Kidney epithelial cell (primary cell): ENCODE results near the gene UNC13A. TPM values are rescaled to one million over a fixed set of nuclear protein-coding genes. Genes with fewer than 3 reads are reported as not detected.

Experiments used
- DNase-seq: peaks from one replicate; pipeline ENCODE4 v3.0.0-alpha.2; 2010; ENCODE audit warnings: low read depth
- H3K27me3 ChIP-seq: 2 replicates; pipeline ENCODE4 v1.6.0; 2011; ENCODE audit warnings: low read length; ENCODE audit not compliant: control insufficient read depth, insufficient read depth
- H3K36me3 ChIP-seq: 2 replicates; pipeline ENCODE4 v1.5.1; 2011; ENCODE audit warnings: low read length; ENCODE audit not compliant: control insufficient read depth, insufficient read depth
- H3K4me3 ChIP-seq: 2 replicates; pipeline ENCODE4 v1.5.1; 2011; ENCODE audit warnings: low read depth, mild to moderate bottlenecking, control low read depth, low read length
- total RNA-seq: library from RNA; depleted of rRNA; stranded (reverse); fragments of >200 nt; gene quantifications from 2 replicates; pipeline ENCODE4 v1.2.3, GENCODE V29; 2015
- TF ChIP-seq, protein P1 (sequence below): IDR thresholded peaks from 2 replicates; pipeline ENCODE4 v1.5.1; 2011; ENCODE audit warnings: mild to moderate bottlenecking, moderate library complexity, low read length, control low read depth, inconsistent platforms; ENCODE audit not compliant: insufficient read depth, poor library complexity, severe bottlenecking

Gene UNC13A
- total RNA-seq, 1 donor from 2014 or later: 2.0 TPM

DNA sequence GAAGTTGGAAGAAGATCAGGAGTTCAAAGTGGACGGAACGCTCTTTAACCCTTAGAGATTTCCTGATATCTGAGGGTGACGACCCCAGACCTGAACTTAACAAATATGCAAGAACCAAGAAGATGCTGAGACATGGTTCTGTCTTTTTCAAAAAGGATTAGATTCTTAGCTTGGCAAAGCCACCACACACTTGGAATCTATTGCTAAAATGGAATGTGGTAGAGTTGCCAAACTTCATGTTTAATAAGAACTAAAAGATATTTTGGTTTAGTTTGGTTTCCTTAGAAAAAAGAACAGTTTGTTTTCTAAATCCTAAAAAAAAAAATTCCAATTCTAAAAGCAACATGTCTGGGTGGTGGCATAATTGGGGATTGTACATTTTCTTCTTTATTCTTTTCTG, 29.5 kb downstream of the UNC13A start:
- Histone ChIP-seq H3K4me3 (no peak overlapping the region), H3K27me3 (no peaks in the 10 kb centered on the region), H3K36me3 (no peaks in the 10 kb centered on the region)
- TF ChIP-seq, protein P1, sequence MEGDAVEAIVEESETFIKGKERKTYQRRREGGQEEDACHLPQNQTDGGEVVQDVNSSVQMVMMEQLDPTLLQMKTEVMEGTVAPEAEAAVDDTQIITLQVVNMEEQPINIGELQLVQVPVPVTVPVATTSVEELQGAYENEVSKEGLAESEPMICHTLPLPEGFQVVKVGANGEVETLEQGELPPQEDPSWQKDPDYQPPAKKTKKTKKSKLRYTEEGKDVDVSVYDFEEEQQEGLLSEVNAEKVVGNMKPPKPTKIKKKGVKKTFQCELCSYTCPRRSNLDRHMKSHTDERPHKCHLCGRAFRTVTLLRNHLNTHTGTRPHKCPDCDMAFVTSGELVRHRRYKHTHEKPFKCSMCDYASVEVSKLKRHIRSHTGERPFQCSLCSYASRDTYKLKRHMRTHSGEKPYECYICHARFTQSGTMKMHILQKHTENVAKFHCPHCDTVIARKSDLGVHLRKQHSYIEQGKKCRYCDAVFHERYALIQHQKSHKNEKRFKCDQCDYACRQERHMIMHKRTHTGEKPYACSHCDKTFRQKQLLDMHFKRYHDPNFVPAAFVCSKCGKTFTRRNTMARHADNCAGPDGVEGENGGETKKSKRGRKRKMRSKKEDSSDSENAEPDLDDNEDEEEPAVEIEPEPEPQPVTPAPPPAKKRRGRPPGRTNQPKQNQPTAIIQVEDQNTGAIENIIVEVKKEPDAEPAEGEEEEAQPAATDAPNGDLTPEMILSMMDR: no peak
- no peak for DNase-seq

DNA sequence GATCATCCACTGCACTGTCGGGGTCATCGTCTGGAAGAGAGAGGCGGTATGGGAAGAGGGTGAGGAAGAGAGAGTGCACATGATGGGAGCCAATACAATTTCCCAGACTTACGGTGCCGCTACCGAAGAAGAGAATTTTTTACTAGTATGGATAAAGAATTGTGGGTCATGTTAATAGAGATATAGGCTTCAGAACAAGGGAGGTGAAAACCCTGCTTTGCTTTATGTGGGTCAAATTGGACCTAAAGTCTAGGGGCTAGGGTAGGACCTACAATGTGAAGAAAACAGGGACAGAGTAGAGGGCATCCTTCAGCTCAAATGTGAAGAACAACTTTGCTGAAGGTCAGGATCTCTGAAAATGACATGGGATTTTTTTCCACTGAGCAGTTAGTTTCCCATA, 29.9 kb downstream of the UNC13A start:
- DNase-seq: no peak
- Histone ChIP-seq H3K36me3 (no peaks in the 10 kb centered on the region), H3K4me3 (no peak overlapping the region), H3K27me3 (no peaks in the 10 kb centered on the region)
- TF ChIP-seq, protein P1: no peak

DNA sequence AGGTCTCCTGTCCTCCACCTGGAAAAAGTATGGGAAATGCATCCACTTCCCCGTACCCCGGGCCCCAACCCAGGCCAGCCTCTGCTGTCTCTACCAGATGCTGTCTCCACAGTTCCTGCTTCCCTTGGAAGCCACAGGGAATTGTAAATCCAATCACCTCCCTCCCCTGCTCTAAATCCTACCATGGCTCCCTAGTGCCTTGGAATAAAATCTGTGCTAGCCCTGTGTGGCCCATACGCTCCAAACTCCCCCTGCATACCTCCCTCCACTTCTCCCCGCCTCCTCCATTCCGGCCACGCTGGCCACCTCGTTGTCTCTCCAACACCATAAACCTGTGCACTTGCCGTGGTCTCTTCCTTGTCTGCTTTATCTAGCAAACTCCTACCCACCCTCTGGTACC, 31.2 kb downstream of the UNC13A start:
- H3K4me3 ChIP-seq: no peak overlapping the region
- no peaks in the 10 kb centered on the region for H3K27me3 ChIP-seq
- DNase-seq: no peak
- TF ChIP-seq, protein P1: no peak
- H3K36me3 ChIP-seq: no peaks in the 10 kb centered on the region

DNA sequence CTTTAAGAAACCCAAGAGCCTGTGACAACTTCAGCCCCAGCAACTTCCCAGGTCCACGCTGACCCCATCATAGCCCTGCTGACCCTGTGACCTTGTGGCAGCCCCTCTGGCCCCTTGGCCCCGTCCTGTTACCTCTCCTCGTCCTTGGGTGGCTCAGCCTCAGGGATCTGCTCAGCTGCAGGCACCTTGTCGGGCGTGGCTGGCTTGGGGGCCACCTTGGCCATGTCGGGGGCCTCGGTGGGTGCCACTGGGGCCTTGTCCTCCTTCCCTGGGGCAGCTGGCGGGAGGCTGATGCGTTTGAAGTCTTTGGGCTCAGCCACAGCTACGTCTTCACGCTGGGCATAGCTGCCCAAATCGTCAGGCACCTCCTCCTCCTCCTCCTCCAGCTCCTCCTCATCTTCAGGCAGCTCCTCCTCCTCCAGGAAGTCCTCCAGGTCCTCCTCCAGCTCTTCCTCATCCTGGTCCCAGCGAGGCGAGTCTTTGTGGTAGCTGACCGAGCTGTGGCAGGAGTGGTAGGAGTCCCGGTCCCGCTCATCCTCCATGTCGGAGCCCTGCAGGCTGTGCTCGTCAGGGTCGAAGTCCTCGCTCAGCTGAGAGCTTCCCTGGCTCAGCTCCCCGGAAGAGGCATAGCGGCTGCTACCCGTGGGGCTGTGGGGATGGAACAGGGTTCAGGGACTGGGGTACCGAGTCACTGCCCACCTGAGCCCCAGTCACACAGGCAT, 32.2 kb downstream of the UNC13A start:
- TF ChIP-seq, protein P1: no peak
- Histone ChIP-seq H3K36me3 (no peaks in the 10 kb centered on the region), H3K27me3 (no peaks in the 10 kb centered on the region), H3K4me3 (no peak overlapping the region)
- no peak for DNase-seq

DNA sequence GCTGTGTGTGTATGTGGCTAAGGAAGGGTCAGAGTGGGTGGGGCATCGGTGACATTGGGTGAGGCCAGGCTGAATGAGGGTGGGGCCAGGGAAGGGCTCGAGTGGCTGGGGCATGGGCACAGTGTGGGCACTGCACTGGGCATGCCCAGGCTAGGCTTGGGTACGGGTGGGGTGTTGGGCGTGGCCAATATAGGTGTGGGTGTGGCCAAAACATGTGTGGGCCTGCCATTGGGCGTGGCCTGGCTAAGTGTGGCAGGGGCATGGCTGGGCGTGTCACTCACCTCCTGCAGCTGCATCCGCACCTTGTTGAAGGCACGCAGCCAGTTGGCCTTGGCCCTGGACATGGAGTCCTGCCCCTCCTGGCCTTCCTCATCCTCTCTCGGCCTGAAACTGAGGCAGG, 33.2 kb downstream of the UNC13A start:
- TF ChIP-seq, protein P1: no peak
- Histone ChIP-seq H3K4me3 (no peak overlapping the region), H3K27me3 (no peaks in the 10 kb centered on the region), H3K36me3 (no peaks in the 10 kb centered on the region)
- DNase-seq: no peak

DNA sequence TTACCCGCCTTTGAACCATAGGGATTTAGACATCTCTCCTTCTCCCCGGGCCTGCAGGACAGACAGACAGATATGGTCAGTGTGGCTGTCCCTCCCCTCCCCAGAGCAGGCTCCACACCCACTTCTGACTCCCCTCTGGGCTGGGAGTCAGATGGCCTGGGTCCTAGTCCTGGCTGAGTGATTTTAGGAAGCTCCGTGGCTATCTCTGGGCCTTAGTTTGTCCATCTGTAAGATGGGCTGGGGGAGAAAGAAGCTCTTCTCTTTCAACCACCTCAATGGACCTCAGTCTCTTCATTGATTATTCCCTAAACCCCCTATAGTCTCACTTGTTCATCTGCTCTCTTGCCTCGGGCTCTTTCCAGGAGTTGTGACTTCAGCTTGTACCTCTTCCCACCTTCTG, 35.5 kb downstream of the UNC13A start:
- H3K4me3 ChIP-seq: no peak overlapping the region
- no peaks in the 10 kb centered on the region for H3K27me3 ChIP-seq
- no peak for DNase-seq
- H3K36me3 ChIP-seq: no peaks in the 10 kb centered on the region
- TF ChIP-seq, protein P1: no peak
